ENCODE data around the gene SLC17A4. TPM values are rescaled to one million over a fixed set of nuclear protein-coding genes. Genes with fewer than 3 reads are reported as not detected.
A peak's percentile ranks its signal among the peaks of the same experiment; 100 is the strongest.

The SLC17A4 gene
- total and polyA plus RNA-seq, 2 of the 13 experiments (the other 11 are each of a cell fraction or from before 2014, with no cell fraction given): 0.07 TPM; not detected in 1

DNA sequence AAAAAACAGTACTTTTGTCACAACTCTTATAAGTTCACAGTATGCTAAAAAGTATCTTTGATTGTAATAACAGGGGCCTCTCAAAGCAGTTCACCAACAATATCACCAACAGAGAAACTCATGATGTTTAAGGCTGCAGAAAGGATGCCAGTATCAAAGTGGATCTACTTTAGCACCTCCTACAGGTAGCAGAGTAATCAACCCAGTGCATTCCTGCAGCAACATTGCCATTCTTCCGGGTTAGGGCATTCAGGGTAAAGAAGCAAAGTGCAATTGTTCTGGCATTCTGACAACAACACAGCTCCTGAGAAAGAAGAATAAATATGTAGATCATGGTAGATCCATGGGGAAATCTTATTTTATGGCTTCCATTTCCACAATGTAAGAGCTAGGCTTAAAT lies 7.6 kb upstream of the SLC17A4 start (continued):
- TF ChIP-seq ZNF296 (CRISPR knock-in tag; conservative IDR thresholded peaks at IDR 0.05) (no peak), ZBED4 (CRISPR knock-in tag; IDR thresholded peaks at IDR 0.05; ENCODE audit: borderline replicate concordance) (no peak), ZNF75D (CRISPR knock-in tag; IDR thresholded peaks at IDR 0.05; ENCODE audit: borderline replicate concordance) (no peak), ZNF552 (CRISPR knock-in tag; IDR thresholded peaks at IDR 0.05; ENCODE audit: borderline replicate concordance) (no peak), ZNF572 (CRISPR knock-in tag; IDR thresholded peaks at IDR 0.05) (no peak), KDM3A (CRISPR knock-in tag; IDR thresholded peaks at IDR 0.05; ENCODE audit: low read depth) (no peak), ZNF549 (CRISPR knock-in tag; IDR thresholded peaks at IDR 0.05) (no peak), ZMYM3 (CRISPR knock-in tag; IDR thresholded peaks at IDR 0.05) (peak; percentile 43; the same call in 1 of the 2 replicates), PRDM15 (CRISPR knock-in tag; IDR thresholded peaks at IDR 0.05) (no peak)
- TF ChIP-seq, protein P1, sequence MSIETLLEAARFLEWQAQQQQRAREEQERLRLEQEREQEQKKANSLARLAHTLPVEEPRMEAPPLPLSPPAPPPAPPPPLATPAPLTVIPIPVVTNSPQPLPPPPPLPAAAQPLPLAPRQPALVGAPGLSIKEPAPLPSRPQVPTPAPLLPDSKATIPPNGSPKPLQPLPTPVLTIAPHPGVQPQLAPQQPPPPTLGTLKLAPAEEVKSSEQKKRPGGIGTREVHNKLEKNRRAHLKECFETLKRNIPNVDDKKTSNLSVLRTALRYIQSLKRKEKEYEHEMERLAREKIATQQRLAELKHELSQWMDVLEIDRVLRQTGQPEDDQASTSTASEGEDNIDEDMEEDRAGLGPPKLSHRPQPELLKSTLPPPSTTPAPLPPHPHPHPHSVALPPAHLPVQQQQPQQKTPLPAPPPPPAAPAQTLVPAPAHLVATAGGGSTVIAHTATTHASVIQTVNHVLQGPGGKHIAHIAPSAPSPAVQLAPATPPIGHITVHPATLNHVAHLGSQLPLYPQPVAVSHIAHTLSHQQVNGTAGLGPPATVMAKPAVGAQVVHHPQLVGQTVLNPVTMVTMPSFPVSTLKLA (IDR thresholded peaks at IDR 0.05): no peak
- TF ChIP-seq, protein P2, sequence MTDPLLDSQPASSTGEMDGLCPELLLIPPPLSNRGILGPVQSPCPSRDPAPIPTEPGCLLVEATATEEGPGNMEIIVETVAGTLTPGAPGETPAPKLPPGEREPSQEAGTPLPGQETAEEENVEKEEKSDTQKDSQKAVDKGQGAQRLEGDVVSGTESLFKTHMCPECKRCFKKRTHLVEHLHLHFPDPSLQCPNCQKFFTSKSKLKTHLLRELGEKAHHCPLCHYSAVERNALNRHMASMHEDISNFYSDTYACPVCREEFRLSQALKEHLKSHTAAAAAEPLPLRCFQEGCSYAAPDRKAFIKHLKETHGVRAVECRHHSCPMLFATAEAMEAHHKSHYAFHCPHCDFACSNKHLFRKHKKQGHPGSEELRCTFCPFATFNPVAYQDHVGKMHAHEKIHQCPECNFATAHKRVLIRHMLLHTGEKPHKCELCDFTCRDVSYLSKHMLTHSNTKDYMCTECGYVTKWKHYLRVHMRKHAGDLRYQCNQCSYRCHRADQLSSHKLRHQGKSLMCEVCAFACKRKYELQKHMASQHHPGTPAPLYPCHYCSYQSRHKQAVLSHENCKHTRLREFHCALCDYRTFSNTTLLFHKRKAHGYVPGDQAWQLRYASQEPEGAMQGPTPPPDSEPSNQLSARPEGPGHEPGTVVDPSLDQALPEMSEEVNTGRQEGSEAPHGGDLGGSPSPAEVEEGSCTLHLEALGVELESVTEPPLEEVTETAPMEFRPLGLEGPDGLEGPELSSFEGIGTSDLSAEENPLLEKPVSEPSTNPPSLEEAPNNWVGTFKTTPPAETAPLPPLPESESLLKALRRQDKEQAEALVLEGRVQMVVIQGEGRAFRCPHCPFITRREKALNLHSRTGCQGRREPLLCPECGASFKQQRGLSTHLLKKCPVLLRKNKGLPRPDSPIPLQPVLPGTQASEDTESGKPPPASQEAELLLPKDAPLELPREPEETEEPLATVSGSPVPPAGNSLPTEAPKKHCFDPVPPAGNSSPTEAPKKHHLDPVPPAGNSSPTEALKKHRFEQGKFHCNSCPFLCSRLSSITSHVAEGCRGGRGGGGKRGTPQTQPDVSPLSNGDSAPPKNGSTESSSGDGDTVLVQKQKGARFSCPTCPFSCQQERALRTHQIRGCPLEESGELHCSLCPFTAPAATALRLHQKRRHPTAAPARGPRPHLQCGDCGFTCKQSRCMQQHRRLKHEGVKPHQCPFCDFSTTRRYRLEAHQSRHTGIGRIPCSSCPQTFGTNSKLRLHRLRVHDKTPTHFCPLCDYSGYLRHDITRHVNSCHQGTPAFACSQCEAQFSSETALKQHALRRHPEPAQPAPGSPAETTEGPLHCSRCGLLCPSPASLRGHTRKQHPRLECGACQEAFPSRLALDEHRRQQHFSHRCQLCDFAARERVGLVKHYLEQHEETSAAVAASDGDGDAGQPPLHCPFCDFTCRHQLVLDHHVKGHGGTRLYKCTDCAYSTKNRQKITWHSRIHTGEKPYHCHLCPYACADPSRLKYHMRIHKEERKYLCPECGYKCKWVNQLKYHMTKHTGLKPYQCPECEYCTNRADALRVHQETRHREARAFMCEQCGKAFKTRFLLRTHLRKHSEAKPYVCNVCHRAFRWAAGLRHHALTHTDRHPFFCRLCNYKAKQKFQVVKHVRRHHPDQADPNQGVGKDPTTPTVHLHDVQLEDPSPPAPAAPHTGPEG (CRISPR knock-in tag; IDR thresholded peaks at IDR 0.05): no peak
- TF ChIP-seq, protein P3, sequence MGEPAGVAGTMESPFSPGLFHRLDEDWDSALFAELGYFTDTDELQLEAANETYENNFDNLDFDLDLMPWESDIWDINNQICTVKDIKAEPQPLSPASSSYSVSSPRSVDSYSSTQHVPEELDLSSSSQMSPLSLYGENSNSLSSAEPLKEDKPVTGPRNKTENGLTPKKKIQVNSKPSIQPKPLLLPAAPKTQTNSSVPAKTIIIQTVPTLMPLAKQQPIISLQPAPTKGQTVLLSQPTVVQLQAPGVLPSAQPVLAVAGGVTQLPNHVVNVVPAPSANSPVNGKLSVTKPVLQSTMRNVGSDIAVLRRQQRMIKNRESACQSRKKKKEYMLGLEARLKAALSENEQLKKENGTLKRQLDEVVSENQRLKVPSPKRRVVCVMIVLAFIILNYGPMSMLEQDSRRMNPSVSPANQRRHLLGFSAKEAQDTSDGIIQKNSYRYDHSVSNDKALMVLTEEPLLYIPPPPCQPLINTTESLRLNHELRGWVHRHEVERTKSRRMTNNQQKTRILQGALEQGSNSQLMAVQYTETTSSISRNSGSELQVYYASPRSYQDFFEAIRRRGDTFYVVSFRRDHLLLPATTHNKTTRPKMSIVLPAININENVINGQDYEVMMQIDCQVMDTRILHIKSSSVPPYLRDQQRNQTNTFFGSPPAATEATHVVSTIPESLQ (CRISPR knock-in tag; conservative IDR thresholded peaks at IDR 0.05): no peak

Measured in HepG2 (cell line).